GM12878 (cell line): ENCODE measurements around the gene DIS3L2.

Source experiments
- ATF2 ChIP-seq: IDR thresholded peaks from 2 replicates; pipeline ENCODE4 v1.6.1; 2012; ENCODE audit warnings: low read length, inconsistent platforms
- ATF7 ChIP-seq: fragments of 450-650 bp; IDR thresholded peaks from 2 replicates; pipeline ENCODE4 v1.6.1; 2016; ENCODE audit warnings: low read depth, mild to moderate bottlenecking
- CTCF ChIP-seq, 3 experiments: IDR thresholded peaks in 2 of 3; conservative IDR thresholded peaks in 1 of 3; 2 replicates each; pipeline ENCODE4 v1.5.1; 2011; ENCODE audit warnings: low read depth in 3 of 3, low read length in 3 of 3, mild to moderate bottlenecking in 3 of 3, control low read depth in 2 of 3, moderate library complexity in 2 of 3, inconsistent platforms in 1 of 3, mixed read lengths in 1 of 3; ENCODE audit not compliant: control insufficient read depth in 2 of 3, insufficient read depth in 1 of 3; ENCODE audit errors: extremely low read depth in 1 of 3
- FOXM1 ChIP-seq: IDR thresholded peaks from 2 replicates; pipeline ENCODE4 v1.6.1; 2012; ENCODE audit warnings: low read depth, mild to moderate bottlenecking, inconsistent platforms, low read length, moderate library complexity
- POLR2A ChIP-seq: IDR thresholded peaks from 2 replicates; pipeline ENCODE4 v1.6.1; 2011; ENCODE audit warnings: low read depth, mild to moderate bottlenecking, low read length
- TAF1 ChIP-seq: IDR thresholded peaks from 2 replicates; pipeline ENCODE4 v1.6.1; 2011; ENCODE audit warnings: mild to moderate bottlenecking, low read depth, low read length, borderline replicate concordance
- USF1 ChIP-seq: IDR thresholded peaks from 2 replicates; pipeline ENCODE4 v1.6.1; 2011; ENCODE audit warnings: borderline replicate concordance, low read depth, mild to moderate bottlenecking, moderate library complexity, mixed read lengths, low read length; ENCODE audit not compliant: insufficient read depth; ENCODE audit errors: extremely low read length

GRCh38 chr2:232278534-232278933, 317.0 kb downstream of the DIS3L2 start:
- TF ChIP-seq ATF2 = no peak
- TF ChIP-seq TAF1 = no peak
- no peak for TF ChIP-seq CTCF (IDR thresholded peaks at IDR 0.05 in 2 of 3, conservative IDR thresholded peaks at IDR 0.05 in 1 of 3; ENCODE audit: control insufficient read depth in 2 of 3, extremely low read depth in 1 of 3, insufficient read depth in 1 of 3, low read depth in 3 of 3, low read length in 3 of 3)
- TF ChIP-seq ATF7 = no peak
- TF ChIP-seq USF1 = no peak
- no peak for TF ChIP-seq POLR2A
- TF ChIP-seq FOXM1 = no peak
